Frontal cortex (tissue), 4 donors: ENCODE results near the gene LCLAT1. TPM values are rescaled to one million over a fixed set of nuclear protein-coding genes. Genes with fewer than 3 reads are reported as not detected.
"Not testable (repeated sequence)": the region's sequence is repeated elsewhere in the genome, so short reads cannot be mapped to it uniquely, and the experiment has no call there.

Experiments
- DNase-seq, 2 donors: peaks; one replicate each; pipeline ENCODE4 v3.0.0; 2012; ENCODE audit warnings: low spot score in 2 of 2
- FAIRE-seq: peaks from 2 replicates; lab custom pipeline; 2012; peaks lifted over from hg19 to GRCh38; lab: Jason Lieb, UNC
- total RNA-seq: library from RNA; depleted of rRNA; stranded (reverse); fragments of >200 nt; gene quantifications from one replicate; pipeline ENCODE4 v1.2.3, GENCODE V29; 2014
- donor health status: control.
- donor health status: control.
- donor health status: control.

LCLAT1 gene
- total RNA-seq, 1 donor from 2014 or later, result 23.6 TPM

DNA sequence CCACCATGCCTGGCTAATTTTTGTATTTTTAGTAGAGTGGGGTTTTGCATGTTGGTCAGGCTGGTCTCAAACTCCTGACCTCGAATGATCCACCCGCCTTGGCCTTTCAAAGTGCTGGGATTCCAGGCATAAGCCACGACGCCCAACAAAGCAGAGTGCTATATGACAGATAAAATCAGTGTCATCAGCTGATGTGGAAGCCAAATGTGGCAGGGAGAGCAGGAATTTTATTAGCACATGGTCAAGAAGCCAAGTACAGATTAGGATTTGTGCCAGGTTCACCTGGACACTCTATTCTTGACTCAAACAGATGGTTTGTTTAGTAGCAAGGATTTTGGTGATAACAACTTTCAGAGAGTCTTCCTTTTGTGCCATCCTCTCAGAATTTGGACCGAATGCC lies 62.7 kb downstream of the LCLAT1 start:
- no peak for DNase-seq

DNA sequence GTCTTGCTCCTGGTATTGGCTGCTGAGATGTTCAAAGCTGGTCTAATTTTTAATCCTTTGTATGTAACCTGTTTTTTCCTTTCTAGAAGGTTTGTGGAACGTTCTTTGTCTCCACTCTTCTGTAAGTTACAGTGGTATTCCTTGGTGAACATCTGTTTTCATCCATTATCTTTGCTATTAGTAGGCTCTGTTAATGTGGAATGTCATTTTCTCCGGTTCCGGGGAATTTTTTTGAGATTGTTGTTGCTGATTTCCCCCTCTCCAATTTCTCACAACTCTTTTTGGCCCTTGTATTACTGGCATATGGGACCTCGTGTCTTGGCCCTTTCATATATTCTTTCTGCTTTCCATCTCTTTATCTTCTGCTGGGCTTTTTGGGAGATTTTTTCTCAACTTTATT lies 63.4 kb downstream of the LCLAT1 start:
- no peak for DNase-seq
- FAIRE-seq, result no peak

More for the DNA sequence above, 62.7 kb downstream of the LCLAT1 start:
- FAIRE-seq, result no peak

DNA sequence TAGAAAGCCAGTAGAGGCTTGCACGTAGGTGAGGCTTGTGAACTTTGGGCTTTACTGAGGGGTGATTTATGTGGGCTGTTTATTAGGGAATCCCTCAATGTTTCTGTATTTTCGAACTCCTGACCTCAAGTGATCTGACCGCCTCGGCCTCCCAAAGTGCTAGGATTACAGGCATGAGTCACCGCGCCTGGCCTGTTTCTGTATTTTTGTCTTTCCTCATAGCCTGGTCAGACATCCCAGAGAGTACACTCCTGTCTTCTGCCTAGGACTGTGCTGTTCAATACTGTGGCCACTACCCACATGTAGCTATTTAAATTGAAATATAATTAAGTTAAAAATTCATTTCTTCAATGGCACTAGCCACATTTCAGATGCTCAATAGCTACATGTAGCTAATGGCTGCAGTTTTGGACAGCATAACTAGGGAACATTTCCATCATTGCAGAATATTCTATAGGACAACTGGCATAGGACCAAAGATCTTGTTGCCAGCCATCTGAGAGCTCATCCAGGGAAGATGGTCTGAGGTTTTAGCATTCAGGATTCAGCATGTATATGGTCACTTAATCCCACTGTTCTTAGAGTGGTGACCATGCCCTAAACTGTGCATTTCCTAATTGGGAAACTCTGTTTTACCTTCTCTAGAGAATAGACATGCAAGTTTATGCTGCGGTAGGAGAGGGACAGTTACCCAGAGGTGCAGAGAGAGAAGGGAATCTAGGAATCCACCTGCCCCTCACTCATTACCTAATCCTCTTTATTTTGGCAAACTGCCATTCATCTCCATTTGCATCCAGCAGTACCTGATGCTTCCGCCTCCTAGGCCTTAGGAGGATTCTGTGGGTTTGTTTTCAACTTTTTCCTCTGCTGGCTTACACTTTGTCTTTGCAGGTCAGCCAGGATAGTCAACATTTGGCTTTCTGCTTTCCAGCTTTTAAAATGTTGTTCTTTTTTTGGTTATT lies 64.4 kb downstream of the LCLAT1 start:
- DNase-seq (no peak), FAIRE-seq (no peak)

DNA sequence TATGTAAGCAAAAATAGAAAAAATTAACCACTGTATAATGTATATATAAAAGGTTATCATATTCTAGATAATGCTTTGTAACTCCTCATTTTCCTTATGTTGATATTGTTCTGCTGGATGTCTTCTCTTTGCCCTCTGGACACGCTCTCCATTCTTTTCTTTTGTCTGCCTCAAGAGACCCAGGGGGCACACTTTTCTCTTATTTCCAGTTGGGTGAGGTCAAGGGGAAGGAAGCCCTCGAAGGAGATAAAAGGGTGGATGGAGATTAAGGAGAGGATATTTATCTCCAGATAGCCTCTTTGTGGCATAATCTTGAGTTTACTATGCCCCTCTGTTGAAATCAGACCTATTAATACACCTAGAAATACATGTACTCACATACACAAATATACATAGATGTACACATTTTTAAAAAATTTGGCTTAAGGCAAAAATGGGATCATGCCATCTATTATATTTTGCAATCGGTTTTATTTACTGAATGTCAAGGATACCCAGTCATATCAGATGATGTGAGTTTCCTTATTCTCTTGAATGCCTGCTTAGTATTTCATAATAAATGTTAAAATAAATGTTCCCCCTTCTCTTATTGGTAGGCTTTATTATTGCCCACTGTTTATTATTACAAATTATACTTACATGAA lies 65.3 kb downstream of the LCLAT1 start:
- FAIRE-seq, result no peak
- DNase-seq, result no peak

DNA sequence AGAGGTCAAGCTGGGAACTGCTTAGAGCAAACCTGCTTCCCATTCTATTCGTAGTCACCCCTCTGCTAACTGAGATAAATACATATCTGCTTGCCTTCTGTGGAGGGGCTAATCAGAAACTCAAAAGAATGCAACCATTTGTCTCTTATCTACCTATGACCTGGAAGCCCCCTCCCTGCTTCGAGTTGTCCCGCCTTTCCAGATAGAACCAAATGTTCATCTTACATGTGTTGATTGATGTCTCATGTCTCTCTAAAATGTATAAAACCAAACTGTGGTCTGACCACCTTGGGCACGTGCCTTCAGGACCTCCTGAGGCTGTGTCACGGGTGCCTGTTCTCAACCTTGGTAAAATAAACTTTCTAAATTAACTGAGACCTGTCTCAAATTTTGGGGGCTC lies 66.6 kb downstream of the LCLAT1 start:
- FAIRE-seq, DNase-seq: not testable (repeated sequence)

DNA sequence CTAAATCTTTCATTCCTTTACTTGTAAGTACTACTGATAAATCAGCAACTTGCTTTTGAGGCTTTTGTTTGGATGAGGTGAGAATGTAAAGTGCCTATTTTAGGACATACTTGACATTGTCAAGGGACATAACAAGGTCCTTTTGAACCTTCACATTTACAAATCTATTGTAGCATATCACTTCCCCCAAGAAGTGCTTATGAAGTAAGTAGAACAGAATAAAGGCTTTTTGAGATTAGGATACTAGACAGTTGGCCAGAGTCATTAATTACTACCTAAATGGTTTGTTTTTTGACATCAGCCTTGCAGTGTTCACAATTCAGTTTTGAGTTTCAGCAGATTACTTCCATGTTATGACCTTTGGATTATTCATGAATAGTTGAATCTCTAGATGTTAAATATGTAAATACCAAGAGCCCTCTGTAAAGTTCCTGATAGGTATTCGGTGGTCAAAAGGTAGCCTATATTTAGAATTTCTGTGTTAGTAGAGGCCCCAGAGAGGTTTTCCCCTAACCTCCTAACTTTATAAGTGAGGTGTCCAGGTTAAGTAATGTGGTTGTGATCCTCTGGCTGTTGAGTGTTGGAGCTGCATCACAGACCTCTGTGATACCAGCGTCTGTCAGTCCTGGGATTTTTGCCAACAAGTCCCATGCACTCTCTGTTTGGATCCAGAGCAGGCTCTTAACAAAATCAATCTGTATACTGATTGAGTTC lies 67.2 kb downstream of the LCLAT1 start:
- FAIRE-seq (no peak), DNase-seq (no peak)

DNA sequence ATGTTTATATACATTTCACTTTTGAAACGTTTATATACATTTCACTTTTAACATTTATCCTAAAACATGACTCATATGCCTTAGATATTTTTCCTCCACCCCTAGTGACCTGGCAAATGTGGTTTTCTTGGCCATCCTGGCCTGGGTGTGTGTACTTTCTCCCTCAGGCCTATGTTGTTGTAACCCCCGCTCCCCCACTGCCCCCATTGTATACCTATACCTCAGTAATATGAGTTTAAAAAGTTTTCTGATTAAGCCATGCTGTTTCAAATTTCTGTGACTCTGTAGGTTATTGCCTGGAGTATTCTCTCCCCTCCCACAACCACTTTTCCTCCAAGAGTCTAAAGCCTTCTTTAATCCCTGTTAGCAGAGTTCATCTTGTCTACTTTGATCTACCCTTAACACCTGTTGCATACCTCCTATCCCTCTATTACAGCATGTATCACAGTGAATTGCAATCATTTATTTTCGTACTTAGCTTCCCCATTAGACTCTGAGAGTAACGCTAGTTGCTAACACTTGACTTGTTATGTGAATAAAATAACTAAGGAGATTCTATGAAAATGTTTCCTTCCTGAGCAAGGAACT lies 67.9 kb downstream of the LCLAT1 start:
- no peak for DNase-seq
- no peak for FAIRE-seq

DNA sequence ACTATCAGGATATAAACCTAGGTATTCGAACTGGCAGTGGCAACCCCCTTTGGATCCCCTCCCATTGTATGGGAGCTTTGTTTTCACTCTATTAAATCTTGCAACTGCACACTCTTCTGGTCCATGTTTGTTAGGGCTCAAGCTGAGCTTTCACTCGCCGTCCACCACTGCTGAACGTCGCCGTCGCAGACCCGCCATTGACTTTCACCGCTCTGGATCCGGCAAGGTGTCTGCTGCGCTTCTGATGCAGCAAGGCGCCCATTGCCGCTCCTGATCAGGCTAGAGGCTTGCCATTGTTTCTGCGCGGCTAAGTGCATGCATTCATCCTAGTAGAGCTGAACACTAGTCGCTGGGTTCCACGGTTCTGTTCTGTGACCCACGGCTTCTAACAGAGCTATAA lies 69.1 kb downstream of the LCLAT1 start:
- no peak for DNase-seq
- FAIRE-seq, result no peak

DNA sequence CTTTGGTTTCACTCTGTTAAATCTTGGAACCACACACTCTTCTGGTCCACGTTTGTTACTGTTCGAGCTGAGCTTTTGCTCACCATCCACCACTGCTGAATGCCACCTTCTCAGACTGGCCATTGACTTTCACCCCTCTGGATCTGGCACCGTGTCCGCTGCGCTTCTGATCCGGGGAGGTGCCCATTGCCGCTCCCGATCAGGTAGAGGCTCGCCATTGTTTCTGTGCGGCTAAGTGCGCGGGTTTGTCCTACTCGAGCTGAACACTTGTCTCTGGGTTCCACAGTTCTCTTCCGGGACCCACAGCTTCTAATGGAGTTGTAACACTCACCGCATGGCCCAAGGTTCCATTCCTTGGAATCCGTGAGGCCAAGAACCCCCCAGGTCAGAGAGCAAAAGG lies 72.8 kb downstream of the LCLAT1 start:
- no peak for DNase-seq
- FAIRE-seq, result no peak

DNA sequence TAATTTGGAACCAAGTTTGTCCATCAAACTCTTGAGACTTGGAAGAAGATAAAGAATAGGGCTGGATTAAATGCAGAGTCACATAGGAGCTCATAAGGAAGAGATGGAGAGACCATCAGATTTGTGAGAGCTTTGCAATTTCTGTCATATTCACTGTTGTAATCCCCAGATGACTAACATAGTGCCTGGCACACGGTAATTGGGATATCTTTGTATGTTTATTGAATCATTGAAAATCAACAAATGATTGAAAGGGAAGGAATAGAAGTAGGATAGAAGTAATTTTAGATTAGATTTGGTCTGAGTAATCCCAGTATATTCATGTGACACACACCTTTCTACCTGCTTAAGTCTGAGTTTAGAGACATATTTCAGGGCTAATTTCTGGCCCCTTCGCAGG lies 75.4 kb downstream of the LCLAT1 start:
- DNase-seq (no peak), FAIRE-seq (no peak)

DNA sequence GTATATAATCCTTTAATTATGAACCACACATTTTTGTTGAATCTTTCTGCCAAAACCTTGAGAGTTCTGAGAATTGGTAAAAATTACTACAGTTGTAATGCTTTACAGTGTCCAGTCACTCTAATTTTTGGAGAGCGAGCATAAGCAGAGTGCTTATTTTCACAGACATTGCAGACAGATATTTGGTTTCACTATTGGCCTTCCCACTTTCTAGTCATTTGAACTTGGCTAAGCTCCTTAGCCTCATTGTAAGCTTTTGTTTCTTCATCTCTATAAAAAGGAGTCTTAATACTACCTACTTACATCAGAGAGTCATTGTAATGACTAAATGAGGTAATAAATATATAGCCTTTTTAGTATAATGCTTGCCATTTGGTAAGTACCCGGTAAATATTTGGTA lies 80.4 kb downstream of the LCLAT1 start:
- no peak for DNase-seq
- no peak for FAIRE-seq

DNA sequence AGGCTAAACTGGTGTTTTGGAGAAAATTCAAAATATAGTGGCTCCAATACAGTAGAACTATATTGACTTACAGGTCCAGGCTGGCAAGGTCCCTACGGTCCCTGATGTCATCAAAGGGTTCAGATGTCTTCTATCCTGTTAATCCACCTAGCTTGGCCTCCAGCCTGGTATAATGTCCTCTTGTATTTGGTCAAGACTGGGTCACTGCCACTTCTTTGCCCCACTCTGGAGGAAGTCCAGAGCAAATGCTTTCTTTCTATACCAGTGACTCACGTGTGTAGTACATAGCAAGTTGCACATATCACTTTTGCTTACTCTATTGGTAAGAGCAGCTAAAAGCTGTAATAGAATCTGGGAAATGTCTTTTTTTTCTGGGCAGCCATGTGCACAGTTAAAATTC lies 80.8 kb downstream of the LCLAT1 start:
- FAIRE-seq, result no peak
- no peak for DNase-seq

DNA sequence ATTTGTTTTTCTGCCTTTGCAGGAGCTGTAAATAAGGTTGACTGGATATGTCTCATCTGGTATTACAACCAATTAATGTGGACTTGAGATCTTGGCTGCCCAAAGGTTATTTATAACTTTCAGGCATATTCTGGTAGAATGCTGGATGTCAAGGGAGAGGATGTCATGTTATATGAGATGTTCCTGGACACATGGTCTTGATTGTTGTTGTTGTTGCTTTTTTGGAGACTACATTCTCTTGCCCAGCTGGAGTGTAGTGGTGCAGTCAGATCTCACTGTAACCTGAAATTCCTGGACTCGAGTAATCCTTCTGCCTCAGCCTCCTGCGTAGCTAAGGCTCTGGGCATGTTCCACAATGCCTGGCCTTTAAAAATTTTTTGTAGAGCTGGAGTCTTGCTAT lies 83.3 kb downstream of the LCLAT1 start:
- FAIRE-seq (no peak), DNase-seq (no peak)

DNA sequence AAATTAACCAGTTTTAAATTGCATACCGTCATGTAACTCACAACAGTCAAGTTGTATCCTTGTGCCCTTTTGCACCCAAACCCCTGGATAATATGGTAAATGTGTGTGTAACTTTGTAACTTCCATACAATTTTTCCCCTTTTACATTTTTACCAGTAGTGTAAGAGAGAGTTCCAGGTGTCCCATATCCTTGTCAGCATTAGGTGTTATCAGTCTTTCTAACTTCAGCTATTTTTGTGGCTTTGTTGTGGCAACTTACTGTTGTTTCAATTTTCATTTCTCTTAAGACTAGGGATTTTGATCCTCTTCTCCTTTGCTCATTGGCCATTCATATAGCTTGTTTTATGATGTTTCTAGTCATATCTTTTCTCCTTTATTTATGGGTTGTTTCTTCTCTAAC lies 94.6 kb downstream of the LCLAT1 start:
- DNase-seq, result no peak
- no peak for FAIRE-seq

DNA sequence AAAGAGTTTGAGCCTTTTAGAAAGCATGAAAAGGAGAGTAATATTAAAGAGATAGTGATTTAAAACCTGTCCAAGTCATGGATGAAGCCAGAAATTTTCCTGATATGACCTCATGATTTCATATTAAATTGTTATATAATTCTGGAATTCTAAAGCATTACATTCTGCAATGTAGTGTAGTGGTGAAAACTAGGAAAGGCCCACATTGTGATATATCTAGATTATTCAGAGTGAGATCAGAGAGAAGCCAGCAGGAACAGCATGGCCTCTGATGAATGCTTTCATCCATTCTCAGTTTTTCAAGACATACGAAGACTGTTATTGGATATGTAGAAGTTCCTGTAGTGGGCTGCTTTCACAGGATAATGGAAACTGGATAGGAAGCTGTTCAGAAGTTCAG lies 98.8 kb downstream of the LCLAT1 start:
- FAIRE-seq (no peak), DNase-seq (no peak)

DNA sequence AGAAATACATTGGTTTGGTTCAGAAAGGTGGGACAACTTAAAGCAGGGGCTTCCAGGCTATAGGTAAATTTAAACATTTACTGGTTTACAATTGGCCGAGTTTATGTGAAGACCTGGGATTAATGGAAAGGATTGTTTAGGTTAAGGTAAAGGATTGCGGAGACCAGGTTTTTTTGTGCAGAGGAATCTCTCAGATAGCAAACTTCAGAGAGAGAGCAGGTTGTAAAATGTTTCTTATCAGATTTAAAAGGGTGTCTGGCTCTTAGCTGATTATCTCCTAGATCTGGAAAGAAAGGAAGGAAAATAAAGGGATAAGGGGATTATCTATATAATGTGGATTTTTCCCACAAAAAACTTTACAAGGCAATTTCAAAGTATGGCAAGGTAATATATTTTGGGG lies 101.3 kb downstream of the LCLAT1 start:
- DNase-seq (no peak), FAIRE-seq (no peak)

DNA sequence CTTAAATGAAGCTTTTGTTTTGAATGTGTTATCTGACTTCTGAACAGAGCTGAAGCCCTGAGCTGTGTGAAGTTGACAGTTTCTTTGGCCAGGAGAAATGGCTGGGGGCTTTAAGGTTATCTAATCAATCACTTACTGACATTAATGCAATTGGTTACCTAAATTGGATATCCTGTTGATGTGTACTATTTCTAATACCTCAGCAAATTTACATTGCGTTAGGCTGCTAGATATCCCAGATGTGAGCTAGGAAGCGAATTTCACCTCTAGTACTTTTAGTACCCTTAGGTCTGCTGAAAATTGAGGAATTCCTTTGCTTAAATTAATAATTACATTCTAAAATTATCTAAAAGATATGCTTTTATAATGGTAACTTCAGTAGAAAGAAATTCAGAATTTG lies 102.0 kb downstream of the LCLAT1 start:
- FAIRE-seq (no peak), DNase-seq (no peak)

DNA sequence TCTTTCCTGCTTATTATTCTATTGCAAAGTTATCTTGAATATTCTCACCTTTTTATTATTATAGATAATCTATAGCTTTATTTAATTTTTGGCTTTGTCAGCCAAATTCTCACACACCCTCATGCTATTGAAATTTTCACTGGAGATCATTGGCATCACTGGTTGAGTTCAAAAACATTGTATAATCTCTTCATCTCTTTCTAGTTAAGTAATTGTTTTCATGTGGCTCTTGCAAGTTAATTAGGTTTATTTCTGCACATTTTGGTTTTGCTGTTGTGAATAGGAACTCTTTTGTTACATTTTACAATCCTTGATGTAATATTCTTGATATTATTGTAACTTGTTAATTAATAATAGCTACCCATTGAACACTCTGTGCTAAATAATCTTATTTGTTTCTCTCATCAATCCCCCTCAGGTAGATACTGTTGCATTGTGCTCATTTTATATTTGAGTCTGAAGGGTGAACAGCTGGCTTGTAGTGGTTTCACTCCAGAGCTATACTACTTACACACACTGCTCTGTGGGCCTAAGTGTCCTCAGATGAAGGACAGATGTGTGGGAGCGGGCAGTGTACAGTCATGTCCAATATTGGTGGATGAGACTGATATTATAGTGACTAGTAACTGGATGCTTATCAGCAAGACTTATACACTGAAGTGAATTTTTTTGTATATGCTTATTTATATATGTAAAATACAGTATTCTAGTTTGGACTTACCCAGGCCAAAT lies 112.7 kb downstream of the LCLAT1 start:
- FAIRE-seq, result no peak
- DNase-seq, result no peak

DNA sequence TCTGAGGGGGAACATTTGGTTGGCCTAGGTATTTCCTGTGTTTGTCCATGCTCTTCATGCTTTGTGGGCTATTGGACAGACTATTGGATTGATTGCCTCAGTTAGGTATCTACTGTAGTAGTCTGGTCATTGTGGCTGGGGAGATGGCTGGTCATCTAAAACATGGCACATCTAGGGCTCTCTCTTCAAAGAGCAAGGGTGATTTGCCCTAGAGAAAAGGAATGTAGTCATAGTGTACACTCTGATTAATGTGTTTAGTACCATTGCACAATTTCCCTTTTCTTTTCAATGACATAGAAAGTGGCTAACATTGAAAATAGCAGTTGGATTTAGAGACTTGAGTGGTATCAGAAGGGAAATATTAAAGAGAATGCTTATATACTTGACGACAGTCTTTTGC lies 114.3 kb downstream of the LCLAT1 start:
- FAIRE-seq (no peak), DNase-seq (no peak)

DNA sequence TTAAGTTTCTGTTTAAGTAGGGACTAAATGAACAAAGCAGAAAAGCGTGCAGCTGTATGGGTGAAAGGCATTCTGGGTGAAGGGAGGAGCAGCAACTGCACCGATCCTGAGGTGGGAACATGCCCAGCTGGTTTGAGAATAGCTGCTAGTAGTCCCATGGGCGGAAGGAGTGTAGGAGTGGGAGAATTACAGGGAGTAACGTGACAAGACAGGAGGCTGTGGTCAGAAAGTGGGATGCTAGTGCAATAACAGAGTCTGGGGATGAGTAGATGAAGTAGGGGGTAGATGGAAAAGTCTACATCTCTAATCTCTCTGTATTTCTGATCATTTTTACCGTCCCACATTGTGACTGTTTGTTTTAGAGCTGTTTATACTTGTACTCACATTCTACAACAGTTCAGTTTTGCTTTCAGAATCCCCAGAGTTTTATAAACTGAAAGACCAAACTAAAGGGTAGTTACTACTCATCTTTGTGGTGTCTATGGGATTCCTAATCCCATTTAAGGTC lies 118.9 kb downstream of the LCLAT1 start:
- no peak for DNase-seq
- no peak for FAIRE-seq
